Breast epithelium (tissue), 3 donors: ENCODE measurements around the gene PUM2.

Experiments
- POLR2A ChIP-seq: fragments of 450-650 bp; IDR thresholded peaks from one replicate; pipeline ENCODE4 v1.6.1; 2016; ENCODE audit warnings: antibody characterized with exemption, mild to moderate bottlenecking, moderate library complexity
- POLR2AphosphoS5 ChIP-seq, 3 donors: sonication (generic); formaldehyde crosslinking; IDR thresholded peaks; one replicate each; pipeline ENCODE4 v1.6.1; 2017; ENCODE audit warnings: antibody characterized with exemption in 3 of 3
- TF ChIP-seq, protein P1 (sequence below), 3 donors: fragments of 450-650 bp; IDR thresholded peaks; one replicate each; pipeline ENCODE4 v1.5.1; 2016 to 2017; ENCODE audit warnings: antibody characterized with exemption in 3 of 3, mild to moderate bottlenecking in 3 of 3, moderate library complexity in 3 of 3

DNA sequence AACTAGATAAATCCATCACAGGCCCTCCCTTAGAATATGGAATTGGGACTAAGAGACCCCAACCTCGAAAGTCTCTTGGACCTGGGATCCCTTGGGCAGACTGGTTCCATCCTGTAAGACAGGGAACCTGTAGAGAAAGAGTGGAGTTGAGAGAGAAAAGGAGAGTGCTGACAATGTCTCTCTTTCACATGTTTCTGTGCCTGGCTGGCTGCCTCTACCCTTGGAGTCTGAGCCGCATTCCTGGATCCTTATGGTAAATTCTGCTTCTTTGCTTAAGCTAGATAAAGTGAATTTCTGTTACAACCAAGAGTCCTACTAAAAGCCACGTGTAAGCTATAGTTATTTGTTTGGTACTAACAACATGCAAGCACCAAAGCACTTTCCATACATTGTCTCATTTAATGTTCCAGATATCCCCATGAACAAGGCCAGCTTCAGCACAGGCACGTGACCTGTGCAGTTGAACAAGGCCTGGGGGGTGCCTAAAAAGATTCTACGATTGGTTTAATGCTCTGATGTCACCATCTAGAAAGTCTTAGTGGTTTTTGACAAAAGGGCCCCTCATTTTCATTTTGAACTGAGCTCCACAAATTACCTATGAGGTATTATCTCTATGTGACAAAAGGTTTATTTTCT is 2.1 kb upstream of the PUM2 start:
- TF ChIP-seq, protein P1, sequence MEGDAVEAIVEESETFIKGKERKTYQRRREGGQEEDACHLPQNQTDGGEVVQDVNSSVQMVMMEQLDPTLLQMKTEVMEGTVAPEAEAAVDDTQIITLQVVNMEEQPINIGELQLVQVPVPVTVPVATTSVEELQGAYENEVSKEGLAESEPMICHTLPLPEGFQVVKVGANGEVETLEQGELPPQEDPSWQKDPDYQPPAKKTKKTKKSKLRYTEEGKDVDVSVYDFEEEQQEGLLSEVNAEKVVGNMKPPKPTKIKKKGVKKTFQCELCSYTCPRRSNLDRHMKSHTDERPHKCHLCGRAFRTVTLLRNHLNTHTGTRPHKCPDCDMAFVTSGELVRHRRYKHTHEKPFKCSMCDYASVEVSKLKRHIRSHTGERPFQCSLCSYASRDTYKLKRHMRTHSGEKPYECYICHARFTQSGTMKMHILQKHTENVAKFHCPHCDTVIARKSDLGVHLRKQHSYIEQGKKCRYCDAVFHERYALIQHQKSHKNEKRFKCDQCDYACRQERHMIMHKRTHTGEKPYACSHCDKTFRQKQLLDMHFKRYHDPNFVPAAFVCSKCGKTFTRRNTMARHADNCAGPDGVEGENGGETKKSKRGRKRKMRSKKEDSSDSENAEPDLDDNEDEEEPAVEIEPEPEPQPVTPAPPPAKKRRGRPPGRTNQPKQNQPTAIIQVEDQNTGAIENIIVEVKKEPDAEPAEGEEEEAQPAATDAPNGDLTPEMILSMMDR (IDR thresholded peaks at IDR 0.05): no peak
- TF ChIP-seq POLR2A: no peak
- no peak for TF ChIP-seq POLR2AphosphoS5 (IDR thresholded peaks at IDR 0.05)
